Keratinocyte (primary cell): ENCODE data around the gene GIT2. TPM values are rescaled to one million over a fixed set of nuclear protein-coding genes. Genes with fewer than 3 reads are reported as not detected.

Experiments
- DNase-seq: peaks from one replicate; pipeline ENCODE4 v3.0.0-alpha.2; 2011; ENCODE audit warnings: low read depth, missing footprints, low spot score
- FAIRE-seq: peaks from 2 replicates; lab custom pipeline; 2011; peaks lifted over from hg19 to GRCh38; lab: Jason Lieb, UNC
- H2AFZ ChIP-seq: 2 replicates; pipeline ENCODE4 v1.6.0; 2012; ENCODE audit warnings: low read length, control low read depth, inconsistent platforms; ENCODE audit not compliant: control insufficient read depth
- H3K27ac ChIP-seq: 2 replicates; pipeline ENCODE4 v1.5.1; 2011; ENCODE audit warnings: low read length; ENCODE audit not compliant: control insufficient read depth, insufficient read depth
- H3K27me3 ChIP-seq: 3 replicates; pipeline ENCODE4 v1.6.0; 2011; ENCODE audit warnings: low read length; ENCODE audit not compliant: control insufficient read depth, insufficient read depth; ENCODE audit errors: extremely low read depth
- H3K36me3 ChIP-seq, 2 experiments: 2 replicates in 1 of 2; 3 replicates in 1 of 2; pipeline ENCODE4 v1.5.1; 2011; ENCODE audit warnings: low read length in 2 of 2, mild to moderate bottlenecking in 1 of 2; ENCODE audit not compliant: control insufficient read depth in 2 of 2, insufficient read depth in 2 of 2; ENCODE audit errors: extremely low read depth in 1 of 2
- H3K4me1 ChIP-seq: 3 replicates; pipeline ENCODE4 v1.5.1; 2011; ENCODE audit warnings: low read length; ENCODE audit not compliant: control insufficient read depth, insufficient read depth; ENCODE audit errors: extremely low read depth
- H3K4me2 ChIP-seq: 3 replicates; pipeline ENCODE4 v1.6.0; 2011; ENCODE audit warnings: low read depth, low read length; ENCODE audit not compliant: control insufficient read depth, insufficient read depth; ENCODE audit errors: extremely low read depth
- H3K4me3 ChIP-seq, 3 experiments: fragments of 200-600 bp in 1 of 3; sonication (generic) in 1 of 3; 2 replicates in 2 of 3; 3 replicates in 1 of 3; pipeline ENCODE4 v1.5.1; 2011 to 2016; ENCODE audit warnings: low read length in 3 of 3, mild to moderate bottlenecking in 3 of 3, control low read depth in 2 of 3, inconsistent platforms in 1 of 3, low read depth in 1 of 3, mixed read lengths in 1 of 3, mixed run types in 1 of 3, moderate library complexity in 1 of 3; ENCODE audit not compliant: control insufficient read depth in 2 of 3, insufficient read depth in 2 of 3; ENCODE audit errors: extremely low read depth in 1 of 3
- H3K79me2 ChIP-seq: 2 replicates; pipeline ENCODE4 v1.6.0; 2012; ENCODE audit warnings: low read length; ENCODE audit not compliant: control insufficient read depth, insufficient read depth
- H3K9ac ChIP-seq: 3 replicates; pipeline ENCODE4 v1.6.0; 2011; ENCODE audit warnings: low read length; ENCODE audit not compliant: control insufficient read depth, insufficient read depth; ENCODE audit errors: extremely low read depth
- H3K9me1 ChIP-seq: 3 replicates; pipeline ENCODE4 v1.6.0; 2011; ENCODE audit warnings: low read length; ENCODE audit not compliant: control insufficient read depth, insufficient read depth; ENCODE audit errors: extremely low read depth
- H3K9me3 ChIP-seq: 2 replicates; pipeline ENCODE4 v1.5.1; 2012; ENCODE audit warnings: low read depth, low read length; ENCODE audit not compliant: control insufficient read depth
- H4K20me1 ChIP-seq: 3 replicates; pipeline ENCODE4 v1.6.0; 2011; ENCODE audit warnings: low read length; ENCODE audit not compliant: control insufficient read depth, insufficient read depth; ENCODE audit errors: extremely low read depth
- EZH2 ChIP-seq: IDR thresholded peaks from one replicate; pipeline ENCODE4 v1.6.1; 2012; ENCODE audit warnings: inconsistent platforms, mild to moderate bottlenecking, low read length, moderate library complexity
- dilution Hi-C: fragments of 300-500 bp; cut with MboI; formaldehyde crosslinking; loops from one replicate; pipeline ENCODE4 v1.7.0; 2020; ENCODE audit warnings: low sequenced_read_pairs; ENCODE audit not compliant: extremely low pct_ligation_motif_present
- polyA plus RNA-seq, 5 experiments: library from polyadenylated mRNA; depleted of rRNA in 3 of 5; stranded (reverse) in 3 of 5; stranded (forward) in 1 of 5; unstranded in 1 of 5; fragments of >200 nt; gene quantifications; 1 replicate in 1 of 5; 2 replicates in 3 of 5; 3 replicates in 1 of 5; pipeline versions ENCODE4 v1.2.1 to v1.2.3, GENCODE V29; 2011 to 2012; ENCODE audit warnings: missing spikeins in 2 of 5, low read depth in 1 of 5, low replicate concordance in 1 of 5
- TF ChIP-seq, protein P1 (sequence below), 3 experiments: IDR thresholded peaks in 1 of 3; conservative IDR thresholded peaks in 1 of 3; optimal IDR thresholded peaks in 1 of 3; 2 replicates in 2 of 3; 3 replicates in 1 of 3; pipeline versions ENCODE3 to v1.5.1; 2011; ENCODE audit warnings: low read length in 3 of 3, mild to moderate bottlenecking in 3 of 3, moderate library complexity in 2 of 3, control low read depth in 1 of 3, inconsistent platforms in 1 of 3; ENCODE audit not compliant: insufficient read depth in 2 of 3; ENCODE audit errors: extremely low read depth in 1 of 3

Gene GIT2
- polyA plus RNA-seq, 1 donor (not counting 4 experiments of a cell fraction or from before 2014, with no cell fraction given): 25.9 TPM

DNA sequence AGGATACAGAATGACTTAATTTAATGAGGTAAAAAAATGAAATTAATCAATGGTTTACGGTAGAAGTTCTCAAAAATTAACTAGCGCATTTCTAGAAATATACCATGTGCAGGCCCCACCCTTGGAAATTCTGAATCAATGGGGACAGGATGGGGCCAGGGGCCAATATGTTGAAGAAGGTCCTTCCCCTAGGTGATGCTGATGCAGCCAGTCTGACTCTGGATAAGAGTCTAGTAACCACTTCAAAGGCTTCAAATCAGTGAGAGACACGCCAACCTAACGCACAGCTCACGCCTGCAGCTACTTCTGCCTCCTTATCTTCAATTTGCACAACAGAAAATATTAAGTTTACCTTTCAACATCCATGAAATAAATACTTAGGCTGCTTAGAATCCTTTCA, 14.9 kb downstream of the GIT2 start:
- FAIRE-seq (no peak), DNase-seq (no peak)
- Histone ChIP-seq H4K20me1 (no peaks in the 10 kb centered on the region), H3K79me2 (no peaks in the 10 kb centered on the region), H3K27me3 (no peaks in the 10 kb centered on the region), H2AFZ (no peak overlapping the region), H3K4me3 (no peak overlapping the region), H3K4me2 (no peak overlapping the region), H3K9ac (no peak overlapping the region), H3K27ac (no peak overlapping the region), H3K36me3 (peaks cover 17 to 29% of the 10 kb centered on the region in 2 experiments), H3K9me3 (no peaks in the 10 kb centered on the region), H3K4me1 (no peaks in the 10 kb centered on the region), H3K9me1 (no peaks in the 10 kb centered on the region)
- dilution Hi-C loops: no loop called here
- no peak for TF ChIP-seq EZH2
- TF ChIP-seq, protein P1, sequence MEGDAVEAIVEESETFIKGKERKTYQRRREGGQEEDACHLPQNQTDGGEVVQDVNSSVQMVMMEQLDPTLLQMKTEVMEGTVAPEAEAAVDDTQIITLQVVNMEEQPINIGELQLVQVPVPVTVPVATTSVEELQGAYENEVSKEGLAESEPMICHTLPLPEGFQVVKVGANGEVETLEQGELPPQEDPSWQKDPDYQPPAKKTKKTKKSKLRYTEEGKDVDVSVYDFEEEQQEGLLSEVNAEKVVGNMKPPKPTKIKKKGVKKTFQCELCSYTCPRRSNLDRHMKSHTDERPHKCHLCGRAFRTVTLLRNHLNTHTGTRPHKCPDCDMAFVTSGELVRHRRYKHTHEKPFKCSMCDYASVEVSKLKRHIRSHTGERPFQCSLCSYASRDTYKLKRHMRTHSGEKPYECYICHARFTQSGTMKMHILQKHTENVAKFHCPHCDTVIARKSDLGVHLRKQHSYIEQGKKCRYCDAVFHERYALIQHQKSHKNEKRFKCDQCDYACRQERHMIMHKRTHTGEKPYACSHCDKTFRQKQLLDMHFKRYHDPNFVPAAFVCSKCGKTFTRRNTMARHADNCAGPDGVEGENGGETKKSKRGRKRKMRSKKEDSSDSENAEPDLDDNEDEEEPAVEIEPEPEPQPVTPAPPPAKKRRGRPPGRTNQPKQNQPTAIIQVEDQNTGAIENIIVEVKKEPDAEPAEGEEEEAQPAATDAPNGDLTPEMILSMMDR (optimal IDR thresholded peaks at IDR 0.05 in 1 of 3, IDR thresholded peaks at IDR 0.05 in 1 of 3, conservative IDR thresholded peaks at IDR 0.05 in 1 of 3; ENCODE audit: extremely low read depth in 1 of 3, insufficient read depth in 2 of 3, low read length in 3 of 3): no peak

- dilution Hi-C loops: no loop called here
- H3K4me1 ChIP-seq: no peaks in the 10 kb centered on the region
These were observed 23.3 kb downstream of the GIT2 start for GRCh38 chr12:109972821-109973220.

More at GRCh38 chr12:109972821-109973220, 23.3 kb downstream of the GIT2 start:
- FAIRE-seq (no peak), DNase-seq (no peak)
- no peak overlapping the region for H3K9ac ChIP-seq
- peaks cover 2 to 8% of the 10 kb centered on the region in 2 experiments for H3K36me3 ChIP-seq
- no peak overlapping the region for H2AFZ ChIP-seq
- H3K79me2 ChIP-seq: no peaks in the 10 kb centered on the region
- H3K27ac ChIP-seq: no peak overlapping the region
- no peak overlapping the region for H3K4me2 ChIP-seq
- no peaks in the 10 kb centered on the region for H3K27me3 ChIP-seq
- no peaks in the 10 kb centered on the region for H3K9me3 ChIP-seq
- H3K4me3 ChIP-seq: no peak overlapping the region
- TF ChIP-seq, protein P1 (optimal IDR thresholded peaks at IDR 0.05 in 1 of 3, IDR thresholded peaks at IDR 0.05 in 1 of 3, conservative IDR thresholded peaks at IDR 0.05 in 1 of 3; ENCODE audit: extremely low read depth in 1 of 3, insufficient read depth in 2 of 3, low read length in 3 of 3): no peak
- TF ChIP-seq EZH2: no peak
- H3K9me1 ChIP-seq: no peaks in the 10 kb centered on the region
- no peaks in the 10 kb centered on the region for H4K20me1 ChIP-seq
